ENCODE data around the gene PBXIP1. TPM values are rescaled to one million over a fixed set of nuclear protein-coding genes. Genes with fewer than 3 reads are reported as not detected.

The PBXIP1 gene
- total and polyA plus RNA-seq, 2 experiments from 2014 or later = 53.0 to 61.0 TPM

GRCh38 chr1:155000411-155000725 lies 44.5 kb upstream of the PBXIP1 start:
- Histone ChIP-seq H3K27me3 (no peaks in the 10 kb centered on the region), H3K27ac (peak overlapping the region; percentile 98), H3K79me2 (peaks cover 30% of the 10 kb centered on the region), H3K4me2 (peak overlapping the region; percentile 92), H3K4me3 (peak overlapping the region; percentile 43), H3K4me1 (ENCODE audit: insufficient read depth) (peaks cover 11% of the 10 kb centered on the region), H4K20me1 (ENCODE audit: insufficient read depth, poor library complexity, severe bottlenecking) (peaks cover 10% of the 10 kb centered on the region), H3K9me3 (ENCODE audit: low read depth) (no peaks in the 10 kb centered on the region), H2AFZ (no peak overlapping the region), H3K36me3 (replicated peaks; ENCODE audit: insufficient read depth, low read depth) (no peaks in the 10 kb centered on the region), H3K9me2 (replicated peaks; ENCODE audit: insufficient read depth) (no peaks in the 10 kb centered on the region)
- DNase-seq (ENCODE audit: low spot score) = no peak
- 2% methylated on average over 9 of the region's 13 CpGs for WGBS (ENCODE audit: low lambda C conversion rate, missing lambda C conversion rate)
- TF ChIP-seq EZH2phosphoT487 (IDR thresholded peaks at IDR 0.05; ENCODE audit: low read depth, severe bottlenecking, unreplicated experiment) = no peak
- no peak for TF ChIP-seq CTCF (IDR thresholded peaks at IDR 0.05; ENCODE audit: poor library complexity)
- TF ChIP-seq EZH2 (IDR thresholded peaks at IDR 0.05; ENCODE audit: borderline replicate concordance) = no peak

GRCh38 chr1:154999571-155000410 lies 43.9 kb upstream of the PBXIP1 start:
- H3K4me3 ChIP-seq = peak overlapping the region; percentile 43
- peak overlapping the region; percentile 98 for H3K27ac ChIP-seq
- H3K4me2 ChIP-seq = peak overlapping the region; percentile 92
- H4K20me1 ChIP-seq (ENCODE audit: insufficient read depth, poor library complexity, severe bottlenecking) = peaks cover 8% of the 10 kb centered on the region
- no peaks in the 10 kb centered on the region for H3K9me3 ChIP-seq (ENCODE audit: low read depth)
- H3K36me3 ChIP-seq (replicated peaks; ENCODE audit: insufficient read depth, low read depth) = no peaks in the 10 kb centered on the region
- peak overlapping the region; percentile 26 for H2AFZ ChIP-seq
- no peaks in the 10 kb centered on the region for H3K27me3 ChIP-seq
- H3K9me2 ChIP-seq (replicated peaks; ENCODE audit: insufficient read depth) = no peaks in the 10 kb centered on the region
- DNase-seq (ENCODE audit: low spot score) = peak; percentile 76
- 3% methylated on average over 25 of the region's 50 CpGs for WGBS (ENCODE audit: low lambda C conversion rate, missing lambda C conversion rate)
- no peak for TF ChIP-seq CTCF (IDR thresholded peaks at IDR 0.05; ENCODE audit: poor library complexity)
- no peak for TF ChIP-seq EZH2phosphoT487 (IDR thresholded peaks at IDR 0.05; ENCODE audit: low read depth, severe bottlenecking, unreplicated experiment)
- no peak for TF ChIP-seq EZH2 (IDR thresholded peaks at IDR 0.05; ENCODE audit: borderline replicate concordance)
- peaks cover 24% of the 10 kb centered on the region for H3K79me2 ChIP-seq
- peaks cover 11% of the 10 kb centered on the region for H3K4me1 ChIP-seq (ENCODE audit: insufficient read depth)

- H3K36me3 ChIP-seq (replicated peaks; ENCODE audit: insufficient read depth, low read depth) = no peaks in the 10 kb centered on the region
- DNase-seq (ENCODE audit: low spot score) = peak; percentile 78
- H3K4me2 ChIP-seq = peak overlapping the region; percentile 92
- no peaks in the 10 kb centered on the region for H3K9me3 ChIP-seq (ENCODE audit: low read depth)
- WGBS (ENCODE audit: low lambda C conversion rate, missing lambda C conversion rate) = 20% methylated on average over 34 of the region's 40 CpGs
- H4K20me1 ChIP-seq (ENCODE audit: insufficient read depth, poor library complexity, severe bottlenecking) = no peaks in the 10 kb centered on the region
- H3K9me2 ChIP-seq (replicated peaks; ENCODE audit: insufficient read depth) = no peaks in the 10 kb centered on the region
- peaks cover 16% of the 10 kb centered on the region for H3K79me2 ChIP-seq
- H3K27ac ChIP-seq = peak overlapping the region; percentile 98
- H3K4me3 ChIP-seq = peak overlapping the region; percentile 43
- TF ChIP-seq EZH2phosphoT487 (IDR thresholded peaks at IDR 0.05; ENCODE audit: low read depth, severe bottlenecking, unreplicated experiment) (no peak), EZH2 (IDR thresholded peaks at IDR 0.05; ENCODE audit: borderline replicate concordance) (no peak), CTCF (IDR thresholded peaks at IDR 0.05; ENCODE audit: poor library complexity) (peak; percentile 95)
- no peaks in the 10 kb centered on the region for H3K27me3 ChIP-seq
- H3K4me1 ChIP-seq (ENCODE audit: insufficient read depth) = peaks cover 11% of the 10 kb centered on the region
- peak overlapping the region; percentile 3 for H2AFZ ChIP-seq
Measured at GRCh38 chr1:154998818-154999570, 43.1 kb upstream of the PBXIP1 start.

All from hepatocyte (in vitro differentiated cells).